WTC11 (cell line): ENCODE measurements around the gene STARD10.

ENCODE experiments used
- IRF2 ChIP-seq: sonication (generic); formaldehyde crosslinking; IDR thresholded peaks from 2 replicates; pipeline ENCODE4 v1.8.0; 2022; ENCODE audit warnings: low read depth, missing genetic modification reagents, borderline replicate concordance
- JUN ChIP-seq: sonication (generic); formaldehyde crosslinking; IDR thresholded peaks from 2 replicates; pipeline ENCODE4 v1.8.0; 2023; ENCODE audit warnings: mild to moderate bottlenecking, missing genetic modification reagents
- PRRX2 ChIP-seq: fragments of 250-450 bp; sonication (Bioruptor Pico); IDR thresholded peaks from 2 replicates; pipeline ENCODE4 v1.8.0; 2021; ENCODE audit warnings: mild to moderate bottlenecking
- SOX15 ChIP-seq: fragments of 250-450 bp; sonication (Bioruptor Pico); IDR thresholded peaks from 2 replicates; pipeline ENCODE4 v1.9.0; 2021; ENCODE audit warnings: mild to moderate bottlenecking
- TEAD4 ChIP-seq: sonication (generic); formaldehyde crosslinking; IDR thresholded peaks from 2 replicates; pipeline ENCODE4 v1.8.0; 2022; ENCODE audit warnings: mild to moderate bottlenecking, missing genetic modification reagents
- ZNF121 ChIP-seq: sonication (generic); formaldehyde crosslinking; IDR thresholded peaks from 2 replicates; pipeline ENCODE4 v1.8.0; 2023; ENCODE audit warnings: missing genetic modification reagents
- TF ChIP-seq, protein P1 (sequence below): sonication (generic); formaldehyde crosslinking; IDR thresholded peaks from 2 replicates; pipeline ENCODE4 v1.8.0; 2022; ENCODE audit warnings: missing genetic modification reagents
- TF ChIP-seq, protein P2 (sequence below): fragments of 200-600 bp; IDR thresholded peaks from 2 replicates; pipeline ENCODE4 v1.8.0; 2022; ENCODE audit warnings: antibody characterized with exemption
- TF ChIP-seq, protein P3 (sequence below): sonication (generic); formaldehyde crosslinking; IDR thresholded peaks from 2 replicates; pipeline ENCODE4 v1.8.1; 2022; ENCODE audit warnings: mild to moderate bottlenecking, moderate library complexity, missing genetic modification reagents

DNA sequence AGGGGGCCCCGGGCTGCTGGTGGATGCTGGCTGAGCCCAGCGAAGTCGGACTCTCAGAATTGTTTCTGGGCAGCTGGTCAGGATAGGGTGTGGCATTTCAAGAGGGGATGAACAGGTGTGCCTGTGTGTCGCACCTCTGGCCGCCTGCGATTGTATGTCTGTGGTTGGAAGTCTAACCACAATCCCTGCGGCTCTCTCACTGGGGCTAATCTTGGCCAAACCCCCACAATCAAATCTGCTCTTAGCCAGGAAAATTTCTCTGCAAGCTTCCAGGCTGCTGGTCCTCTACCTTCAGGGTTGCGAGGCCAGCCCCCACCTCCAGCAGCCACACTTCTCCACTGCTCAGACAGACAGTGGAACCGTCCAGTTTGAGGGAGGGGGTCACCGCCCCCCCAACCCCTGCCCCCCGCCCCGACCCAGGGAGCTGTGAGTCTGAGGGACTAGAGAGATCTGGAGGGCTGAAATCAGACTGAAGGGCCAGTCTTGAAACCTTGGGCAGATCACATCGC lies 21.3 kb upstream of the STARD10 start:
- no peak for TF ChIP-seq ZNF121 (CRISPR knock-in tag)
- no peak for TF ChIP-seq TEAD4 (CRISPR knock-in tag)
- TF ChIP-seq, protein P1, sequence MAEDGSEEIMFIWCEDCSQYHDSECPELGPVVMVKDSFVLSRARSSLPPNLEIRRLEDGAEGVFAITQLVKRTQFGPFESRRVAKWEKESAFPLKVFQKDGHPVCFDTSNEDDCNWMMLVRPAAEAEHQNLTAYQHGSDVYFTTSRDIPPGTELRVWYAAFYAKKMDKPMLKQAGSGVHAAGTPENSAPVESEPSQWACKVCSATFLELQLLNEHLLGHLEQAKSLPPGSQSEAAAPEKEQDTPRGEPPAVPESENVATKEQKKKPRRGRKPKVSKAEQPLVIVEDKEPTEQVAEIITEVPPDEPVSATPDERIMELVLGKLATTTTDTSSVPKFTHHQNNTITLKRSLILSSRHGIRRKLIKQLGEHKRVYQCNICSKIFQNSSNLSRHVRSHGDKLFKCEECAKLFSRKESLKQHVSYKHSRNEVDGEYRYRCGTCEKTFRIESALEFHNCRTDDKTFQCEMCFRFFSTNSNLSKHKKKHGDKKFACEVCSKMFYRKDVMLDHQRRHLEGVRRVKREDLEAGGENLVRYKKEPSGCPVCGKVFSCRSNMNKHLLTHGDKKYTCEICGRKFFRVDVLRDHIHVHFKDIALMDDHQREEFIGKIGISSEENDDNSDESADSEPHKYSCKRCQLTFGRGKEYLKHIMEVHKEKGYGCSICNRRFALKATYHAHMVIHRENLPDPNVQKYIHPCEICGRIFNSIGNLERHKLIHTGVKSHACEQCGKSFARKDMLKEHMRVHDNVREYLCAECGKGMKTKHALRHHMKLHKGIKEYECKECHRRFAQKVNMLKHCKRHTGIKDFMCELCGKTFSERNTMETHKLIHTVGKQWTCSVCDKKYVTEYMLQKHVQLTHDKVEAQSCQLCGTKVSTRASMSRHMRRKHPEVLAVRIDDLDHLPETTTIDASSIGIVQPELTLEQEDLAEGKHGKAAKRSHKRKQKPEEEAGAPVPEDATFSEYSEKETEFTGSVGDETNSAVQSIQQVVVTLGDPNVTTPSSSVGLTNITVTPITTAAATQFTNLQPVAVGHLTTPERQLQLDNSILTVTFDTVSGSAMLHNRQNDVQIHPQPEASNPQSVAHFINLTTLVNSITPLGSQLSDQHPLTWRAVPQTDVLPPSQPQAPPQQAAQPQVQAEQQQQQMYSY (CRISPR knock-in tag), result no peak
- TF ChIP-seq, protein P2, sequence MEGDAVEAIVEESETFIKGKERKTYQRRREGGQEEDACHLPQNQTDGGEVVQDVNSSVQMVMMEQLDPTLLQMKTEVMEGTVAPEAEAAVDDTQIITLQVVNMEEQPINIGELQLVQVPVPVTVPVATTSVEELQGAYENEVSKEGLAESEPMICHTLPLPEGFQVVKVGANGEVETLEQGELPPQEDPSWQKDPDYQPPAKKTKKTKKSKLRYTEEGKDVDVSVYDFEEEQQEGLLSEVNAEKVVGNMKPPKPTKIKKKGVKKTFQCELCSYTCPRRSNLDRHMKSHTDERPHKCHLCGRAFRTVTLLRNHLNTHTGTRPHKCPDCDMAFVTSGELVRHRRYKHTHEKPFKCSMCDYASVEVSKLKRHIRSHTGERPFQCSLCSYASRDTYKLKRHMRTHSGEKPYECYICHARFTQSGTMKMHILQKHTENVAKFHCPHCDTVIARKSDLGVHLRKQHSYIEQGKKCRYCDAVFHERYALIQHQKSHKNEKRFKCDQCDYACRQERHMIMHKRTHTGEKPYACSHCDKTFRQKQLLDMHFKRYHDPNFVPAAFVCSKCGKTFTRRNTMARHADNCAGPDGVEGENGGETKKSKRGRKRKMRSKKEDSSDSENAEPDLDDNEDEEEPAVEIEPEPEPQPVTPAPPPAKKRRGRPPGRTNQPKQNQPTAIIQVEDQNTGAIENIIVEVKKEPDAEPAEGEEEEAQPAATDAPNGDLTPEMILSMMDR, result no peak
- no peak for TF ChIP-seq PRRX2 (CRISPR knock-in tag)
- no peak for TF ChIP-seq SOX15 (CRISPR knock-in tag)
- no peak for TF ChIP-seq JUN
- TF ChIP-seq IRF2 (CRISPR knock-in tag), result no peak
- TF ChIP-seq, protein P3, sequence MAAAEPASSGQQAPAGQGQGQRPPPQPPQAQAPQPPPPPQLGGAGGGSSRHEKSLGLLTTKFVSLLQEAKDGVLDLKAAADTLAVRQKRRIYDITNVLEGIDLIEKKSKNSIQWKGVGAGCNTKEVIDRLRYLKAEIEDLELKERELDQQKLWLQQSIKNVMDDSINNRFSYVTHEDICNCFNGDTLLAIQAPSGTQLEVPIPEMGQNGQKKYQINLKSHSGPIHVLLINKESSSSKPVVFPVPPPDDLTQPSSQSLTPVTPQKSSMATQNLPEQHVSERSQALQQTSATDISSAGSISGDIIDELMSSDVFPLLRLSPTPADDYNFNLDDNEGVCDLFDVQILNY (CRISPR knock-in tag), result no peak
